Activated CD4-positive, CD25-positive, alpha-beta regulatory T cell treated with anti-CD3 and anti-CD28 coated beads, Interleukin-2, amount 50 U/mL, for 72 hours (primary cell): Measurements from ENCODE around the gene GRK7.
A peak's percentile ranks its signal among the peaks of the same experiment; 100 is the strongest.
"Not testable (repeated sequence)": the region's sequence is repeated elsewhere in the genome, so short reads cannot be mapped to it uniquely, and the experiment has no call there.

Experiments used
- DNase-seq: peaks from one replicate; pipeline ENCODE4 v3.0.0; 2021

The GRK7 gene

DNA sequence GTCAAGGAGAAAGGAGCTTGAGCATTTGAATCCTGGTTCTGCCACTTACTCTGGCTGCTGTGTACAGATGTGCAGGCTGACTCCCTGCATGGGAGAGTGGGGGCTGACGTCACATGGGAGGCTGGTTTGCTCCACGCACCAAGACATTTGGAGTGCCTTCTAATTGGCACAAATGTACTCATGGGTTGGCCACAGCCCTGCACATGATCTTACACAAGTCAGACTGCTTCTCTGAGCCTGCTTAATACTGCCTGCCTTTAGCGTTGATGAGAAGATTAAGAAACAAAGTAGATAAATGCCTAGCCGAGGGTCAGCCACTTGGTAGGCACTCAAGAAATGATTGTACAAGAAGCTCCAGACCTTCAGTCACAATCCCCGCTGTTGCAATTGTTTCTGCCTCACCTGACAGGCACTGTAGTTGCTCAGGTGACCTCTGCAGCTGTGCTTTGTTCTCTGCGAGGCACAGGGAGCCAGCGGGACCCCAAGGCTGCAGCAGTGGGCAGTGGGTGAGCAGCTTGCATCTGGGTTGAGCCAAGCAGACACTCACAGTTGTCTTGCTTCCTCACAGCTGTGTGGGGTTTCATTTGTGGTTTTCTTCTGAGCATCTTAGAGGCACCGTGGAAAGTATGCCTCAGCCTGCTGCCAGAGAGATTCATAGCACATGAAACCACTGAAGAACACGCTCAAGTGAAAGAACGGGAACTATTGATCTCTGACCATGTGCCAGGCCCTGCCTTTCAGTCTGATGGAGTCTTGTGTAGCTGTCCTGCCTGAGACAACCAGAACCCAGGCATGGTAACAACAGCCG lies 33.1 kb downstream of the GRK7 start:
- peak; percentile 52 for DNase-seq

DNA sequence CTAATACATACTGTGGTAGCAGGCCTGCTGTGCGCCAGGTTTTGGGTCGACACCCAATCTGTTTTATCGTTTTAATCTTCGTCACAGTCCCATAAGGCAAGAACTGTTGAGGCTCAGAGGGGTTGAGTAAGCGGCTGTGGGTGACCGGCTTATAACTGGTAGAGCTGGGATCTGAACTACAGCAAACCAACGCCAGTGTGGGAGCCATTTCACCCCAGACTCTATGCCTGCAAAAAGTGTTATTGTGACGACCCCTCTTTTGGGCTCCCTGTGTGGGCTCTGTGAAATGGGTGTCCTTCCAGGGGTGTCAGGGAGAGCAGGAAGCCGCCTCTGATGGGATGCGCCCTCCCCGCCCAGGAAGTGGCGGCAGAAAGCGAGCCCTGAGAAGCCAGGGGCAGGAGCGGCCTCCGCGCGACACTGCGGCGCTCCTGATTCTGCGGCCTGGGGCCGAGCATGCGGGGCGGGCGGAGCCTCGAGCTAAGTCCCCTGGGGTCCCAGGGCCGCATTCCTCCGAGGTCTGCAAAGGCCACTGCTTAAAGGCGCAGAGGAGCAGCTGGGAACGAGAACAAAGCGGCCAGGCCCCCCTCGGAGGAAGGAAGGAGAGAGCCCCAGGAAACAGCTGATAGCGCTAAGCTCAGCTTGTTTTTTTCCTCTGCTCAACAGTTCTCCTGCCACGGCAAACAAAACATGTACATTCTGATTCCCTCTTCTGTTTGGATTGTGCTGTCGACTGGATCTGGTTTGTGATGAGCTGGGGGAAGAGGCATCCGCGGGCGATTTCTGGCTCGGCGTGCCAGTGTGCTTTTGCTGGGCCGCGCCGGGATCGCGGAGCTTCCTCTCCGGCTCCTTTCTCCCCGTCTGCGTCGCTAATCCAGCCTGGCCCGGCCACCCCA lies 33.9 kb downstream of the GRK7 start:
- peak; percentile 61 for DNase-seq

DNA sequence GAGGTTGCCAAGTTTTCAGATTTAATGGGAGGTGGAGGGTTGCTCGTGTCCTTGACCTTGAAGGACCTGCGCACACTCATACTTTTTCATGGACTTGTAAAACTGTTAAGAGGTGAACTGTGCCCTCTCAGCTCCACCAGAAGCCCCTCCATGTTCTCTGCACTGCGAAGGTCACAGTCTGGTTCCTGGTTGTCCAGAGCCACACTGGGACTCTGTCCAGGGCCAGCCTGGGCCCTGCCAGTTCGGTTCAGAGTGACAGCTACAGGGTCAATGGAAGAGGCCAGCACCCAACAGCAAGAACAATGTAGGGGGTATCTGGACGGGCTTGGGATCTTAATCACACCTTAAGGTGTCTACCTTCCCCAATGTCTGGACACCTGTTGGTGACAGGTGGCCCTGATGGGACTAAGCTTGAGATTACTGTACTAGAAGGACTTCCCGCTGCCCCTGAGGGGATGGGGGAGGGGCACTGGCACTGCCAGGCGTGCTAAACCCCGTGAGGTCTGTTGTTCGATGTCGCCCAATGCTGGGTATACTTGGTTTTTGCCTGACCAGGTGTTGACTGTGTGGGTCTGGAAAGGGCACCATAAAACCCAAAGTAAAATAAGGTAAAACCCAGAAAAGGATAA lies 34.7 kb downstream of the GRK7 start:
- DNase-seq = no peak

DNA sequence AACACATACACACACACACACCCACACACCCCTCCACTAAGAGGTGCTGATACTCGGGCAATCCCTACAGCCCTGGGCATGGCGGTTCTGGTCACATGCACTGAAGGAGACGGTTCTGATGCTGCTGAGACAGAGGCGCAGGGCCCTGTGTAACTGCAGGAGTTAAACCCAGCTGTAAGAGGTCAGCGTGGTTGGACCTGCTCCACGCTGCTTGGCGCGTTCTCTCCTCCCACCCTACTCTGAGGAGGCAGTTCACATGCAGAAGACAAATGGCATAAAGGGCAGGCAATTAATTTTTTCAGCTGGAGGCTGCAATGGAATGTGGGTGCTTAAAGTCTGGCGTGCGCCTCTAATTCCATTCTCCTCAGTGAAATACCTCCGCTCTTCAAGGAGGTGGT lies 35.2 kb downstream of the GRK7 start:
- DNase-seq = no peak

DNA sequence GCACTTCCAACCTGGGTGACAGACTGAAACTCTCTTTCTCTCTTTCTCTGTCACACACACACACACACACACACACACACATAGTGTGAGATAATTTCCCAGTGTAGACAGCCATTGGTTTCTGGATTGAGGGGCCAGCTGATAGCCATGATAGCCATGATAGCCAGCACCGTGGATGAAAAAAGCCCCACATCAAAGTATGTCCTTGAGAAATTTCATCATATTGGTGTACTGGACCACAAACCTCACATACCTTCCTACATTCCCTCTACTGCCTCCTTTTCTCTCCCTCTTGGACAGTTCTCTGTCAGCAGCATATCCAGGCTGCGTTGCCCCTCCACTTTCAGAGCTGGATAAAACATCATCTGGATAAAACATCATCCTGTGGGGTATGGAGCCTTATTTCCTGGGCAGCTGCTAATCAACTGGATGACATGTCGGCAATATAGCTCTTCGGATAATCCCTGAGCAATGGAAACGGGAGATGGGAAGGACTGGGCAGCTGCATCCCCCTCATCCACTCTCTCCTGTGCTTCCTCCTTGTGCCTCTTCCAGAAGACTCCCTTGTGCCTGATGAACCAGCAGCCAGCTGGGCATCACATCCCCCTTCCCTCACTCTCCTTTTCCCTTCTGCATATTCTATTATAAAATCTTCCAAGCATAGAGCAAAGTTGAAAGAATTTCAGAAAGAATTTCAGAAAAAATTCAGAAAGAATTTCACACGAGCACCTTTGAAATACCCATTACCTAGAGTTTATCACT lies 39.3 kb downstream of the GRK7 start:
- no peak for DNase-seq

DNA sequence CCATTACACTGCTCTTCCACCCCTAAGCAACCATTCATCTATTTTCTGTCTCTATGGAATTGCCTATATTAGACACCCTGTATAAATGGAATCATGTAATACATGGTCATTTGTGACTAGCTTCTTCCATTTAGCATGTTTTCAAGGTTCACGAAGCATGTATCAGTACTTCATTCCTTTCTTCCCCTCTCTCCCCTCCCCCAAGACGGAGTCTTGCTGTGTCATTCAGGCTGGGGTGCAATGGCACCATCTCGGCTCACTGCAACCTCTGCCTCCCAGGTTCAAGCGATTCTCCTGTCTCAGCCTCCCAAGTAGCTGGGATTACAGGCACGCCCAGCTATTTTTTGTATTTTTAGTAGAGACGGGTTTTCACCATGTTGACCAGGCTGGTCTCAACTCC lies 40.3 kb downstream of the GRK7 start:
- not testable (repeated sequence) for DNase-seq

DNA sequence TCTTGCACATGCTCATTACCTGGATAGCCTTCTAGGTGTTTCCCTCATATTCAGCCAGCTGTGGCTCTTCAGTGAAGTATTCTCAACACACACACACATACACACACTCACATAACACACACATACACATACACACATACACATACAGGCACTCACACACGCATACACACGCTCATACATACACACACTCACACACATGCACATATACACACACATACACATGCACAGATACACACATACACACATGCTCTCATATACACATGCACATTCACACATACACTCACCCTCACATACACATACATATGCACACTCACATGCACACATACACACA lies 41.2 kb downstream of the GRK7 start:
- DNase-seq = no peak

DNA sequence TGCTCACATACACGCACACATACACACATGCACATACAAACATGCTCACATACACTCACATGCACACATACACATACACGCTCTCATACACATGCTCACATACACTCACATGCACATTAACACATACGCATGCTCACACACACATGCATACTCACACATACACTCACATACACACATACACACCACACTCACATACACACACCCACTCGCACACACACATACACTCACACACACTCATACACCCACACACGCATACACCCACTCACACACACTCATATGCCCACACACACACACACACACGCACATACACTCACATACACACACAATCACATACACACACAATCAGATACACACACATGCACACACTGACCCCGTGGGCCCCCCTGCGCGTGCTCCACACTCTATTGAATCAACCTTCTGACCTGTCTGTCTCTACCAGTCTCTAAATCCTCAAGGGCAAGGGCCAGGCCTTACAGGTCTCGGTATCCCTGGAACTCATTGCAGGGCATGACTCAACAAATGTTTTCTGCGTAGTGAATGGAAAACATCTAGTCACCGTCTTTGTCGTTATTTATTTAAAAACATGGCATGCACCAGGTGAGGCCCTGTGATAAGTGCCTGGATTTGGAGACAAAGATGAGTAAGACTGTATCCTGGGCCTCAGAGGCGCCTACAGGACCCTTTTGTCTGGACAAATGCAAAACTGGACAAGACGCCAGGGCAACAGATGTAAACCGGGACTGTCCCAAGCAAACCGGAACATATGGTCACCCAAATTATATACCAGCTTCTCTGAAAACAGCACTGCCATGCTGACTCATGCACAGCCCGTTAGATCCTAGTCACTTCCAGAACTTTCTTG lies 41.8 kb downstream of the GRK7 start:
- no peak for DNase-seq

DNA sequence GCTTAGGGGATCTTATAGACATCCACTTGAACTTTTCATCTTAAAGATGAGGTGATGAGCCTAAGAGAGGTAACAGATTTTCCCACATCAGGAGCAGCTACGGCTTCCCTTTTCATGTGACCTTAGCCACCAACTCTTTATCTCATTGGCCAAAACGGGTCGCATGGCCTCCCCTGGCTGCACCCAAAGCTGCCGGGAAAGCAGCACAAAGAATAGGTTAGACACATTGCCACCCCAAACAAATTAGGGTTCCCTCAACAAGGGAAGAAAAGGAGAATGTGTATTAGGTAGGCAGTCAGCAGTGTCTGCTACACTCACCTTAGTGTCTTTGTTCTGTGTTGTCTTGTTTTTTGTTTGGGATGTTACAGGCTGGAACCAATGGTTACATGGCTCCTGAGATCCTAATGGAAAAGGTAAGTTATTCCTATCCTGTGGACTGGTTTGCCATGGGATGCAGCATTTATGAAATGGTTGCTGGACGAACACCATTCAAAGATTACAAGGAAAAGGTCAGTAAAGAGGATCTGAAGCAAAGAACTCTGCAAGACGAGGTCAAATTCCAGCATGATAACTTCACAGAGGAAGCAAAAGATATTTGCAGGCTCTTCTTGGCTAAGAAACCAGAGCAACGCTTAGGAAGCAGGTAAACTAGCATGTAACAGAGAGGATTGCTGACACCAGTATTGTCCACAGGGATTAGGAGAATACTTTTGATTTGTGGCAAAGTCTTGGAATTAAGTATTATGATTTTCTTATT lies 44.2 kb downstream of the GRK7 start:
- no peak for DNase-seq

DNA sequence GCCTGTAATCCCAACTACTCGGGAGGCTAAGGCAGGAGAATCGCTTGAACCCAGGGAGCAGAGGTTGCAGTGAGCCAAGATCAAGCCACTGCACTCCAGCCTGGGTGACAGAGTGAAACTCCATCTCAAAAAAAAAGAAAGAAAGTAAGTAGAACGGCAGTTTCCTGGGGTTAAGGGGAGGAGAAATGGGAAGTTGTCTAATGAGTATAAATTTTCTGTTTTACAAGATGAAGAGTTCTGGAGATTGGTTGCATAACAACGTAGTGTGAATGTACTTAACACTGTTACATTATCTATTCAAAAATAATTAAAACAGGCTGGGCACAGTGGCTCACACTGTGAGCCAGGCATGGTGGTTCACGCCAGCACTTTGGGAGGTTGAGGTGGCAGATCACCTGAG lies 45.4 kb downstream of the GRK7 start:
- DNase-seq = no peak

DNA sequence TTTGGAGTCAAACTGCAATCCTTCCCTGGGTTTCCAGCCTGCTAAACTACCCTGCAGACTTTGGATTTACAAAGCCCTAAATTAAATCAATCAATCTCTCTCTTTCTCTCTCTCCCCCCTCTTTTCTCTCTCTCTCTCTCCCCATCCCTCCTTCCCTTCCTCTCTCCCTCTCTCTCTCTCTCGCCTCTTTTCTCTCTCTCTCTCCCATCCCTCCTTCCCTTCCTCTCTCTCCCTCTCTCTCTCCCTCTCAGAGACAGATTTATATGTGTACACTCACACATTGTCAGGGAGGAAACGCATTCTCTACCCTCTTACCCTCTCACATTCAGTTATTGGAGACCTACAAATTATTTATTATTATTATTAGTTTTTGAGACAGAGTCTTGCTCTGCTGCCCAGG lies 47.0 kb downstream of the GRK7 start:
- DNase-seq = no peak

DNA sequence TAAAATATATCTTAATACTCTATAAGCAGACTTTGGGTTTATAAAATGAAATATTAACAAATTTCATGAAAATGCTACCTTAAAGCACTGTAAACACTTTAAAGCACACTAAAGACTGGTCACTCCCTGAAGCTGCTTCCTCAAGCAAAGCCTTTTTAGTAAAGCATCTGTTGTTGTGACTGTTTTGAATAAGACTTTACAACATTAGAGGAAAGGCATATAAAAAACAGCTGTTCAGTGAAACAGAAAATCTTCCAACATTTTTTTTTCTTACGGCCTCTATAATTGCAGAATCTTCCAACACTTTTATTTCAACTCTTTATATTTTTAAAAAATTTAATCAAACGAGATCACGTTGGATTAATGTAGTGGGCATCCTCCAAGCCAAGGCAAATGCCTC lies 48.1 kb downstream of the GRK7 start:
- no peak for DNase-seq

DNA sequence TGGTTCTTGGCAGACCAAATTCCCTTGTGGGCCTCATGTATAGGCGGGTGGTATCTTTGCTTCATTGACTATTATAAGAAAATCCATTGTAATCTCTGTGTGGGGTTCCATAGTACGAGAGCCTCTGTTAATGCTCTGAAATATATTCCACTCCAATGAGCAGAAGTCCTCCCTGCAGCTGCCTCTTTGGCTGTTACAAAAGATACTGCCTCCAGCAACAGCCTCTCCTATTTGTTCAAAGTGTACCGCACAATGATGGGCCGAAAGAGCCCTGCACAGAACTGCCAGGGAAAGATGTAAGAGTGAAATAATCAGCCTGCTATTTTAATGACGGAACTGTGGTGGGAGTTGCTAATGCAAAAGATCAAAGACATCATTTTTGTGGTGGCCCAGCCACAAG lies 48.9 kb downstream of the GRK7 start:
- no peak for DNase-seq

DNA sequence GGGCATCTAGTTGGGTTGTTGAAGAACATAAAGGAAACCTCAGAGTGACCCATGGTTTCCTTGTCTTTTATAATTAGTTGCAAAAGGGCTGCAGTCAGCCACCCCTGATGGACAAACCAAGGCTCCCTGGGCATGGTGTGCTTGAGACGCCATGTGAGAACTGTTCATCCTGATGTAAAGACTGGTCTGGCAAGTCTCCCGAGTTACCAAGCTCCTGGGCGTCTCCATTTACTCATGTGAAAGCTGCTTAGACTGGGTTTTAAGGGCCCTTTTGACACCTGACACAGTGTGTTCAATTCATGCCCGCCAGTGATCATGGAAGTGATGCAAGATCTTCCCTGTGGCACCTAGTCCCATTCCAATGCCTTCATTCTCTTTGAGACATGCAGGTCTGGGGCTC lies 49.4 kb downstream of the GRK7 start:
- no peak for DNase-seq
